ENCODE data around the gene FAM83G. TPM values are rescaled to one million over a fixed set of nuclear protein-coding genes. Genes with fewer than 3 reads are reported as not detected.

Gene FAM83G
- total and polyA plus RNA-seq, 8 donors = 8.2 to 41.1 (median 14.2) TPM

DNA sequence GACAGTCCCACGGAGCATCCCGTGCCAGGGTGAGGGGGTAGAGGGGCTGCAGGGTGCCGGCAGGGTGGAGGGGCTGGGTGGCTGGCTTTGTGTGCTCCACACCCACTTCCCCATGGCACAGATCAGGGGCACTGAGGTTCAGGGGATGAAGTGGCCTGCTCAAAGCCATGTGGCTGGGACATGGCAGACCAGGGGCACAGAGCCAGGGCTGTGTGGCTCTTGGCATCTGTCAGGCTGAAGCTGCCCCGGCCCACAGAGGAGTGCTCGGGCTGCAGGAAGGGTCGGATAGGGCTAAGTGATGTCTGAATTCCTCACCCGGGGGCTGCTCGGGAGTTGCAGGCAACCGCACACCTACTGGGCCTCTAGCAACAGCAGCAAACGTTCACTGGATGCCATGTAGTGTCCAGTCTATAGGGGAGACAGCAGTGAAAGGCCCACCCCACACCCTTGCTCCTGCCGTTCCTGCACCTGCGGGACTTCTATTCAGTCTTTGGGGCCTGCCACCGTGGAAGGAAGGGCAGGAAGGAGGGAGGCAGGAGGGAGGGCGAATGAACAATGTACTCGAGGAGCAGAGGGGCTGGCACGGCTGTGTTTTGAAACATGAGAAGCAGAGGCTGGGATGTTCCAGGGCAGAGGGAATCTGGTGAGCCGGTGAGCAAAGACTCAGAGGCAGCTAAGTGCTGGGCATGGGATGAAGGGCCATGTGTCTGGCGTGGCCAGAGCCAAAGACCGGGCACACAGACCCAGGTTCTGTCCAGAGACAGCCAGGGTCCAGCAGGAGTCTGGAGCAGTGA is 37.5 kb downstream of the FAM83G start:
- peaks cover 0 to 18% (median 15%) of the 10 kb centered on the region in 4 donors for H3K36me3 ChIP-seq
- peaks cover 23 to 39% (median 36%) of the 10 kb centered on the region in 4 donors for H3K4me1 ChIP-seq
- no peak overlapping the region for H3K4me3 ChIP-seq
- peak overlapping the region in 2 of 5 donors; percentile 58 to 61 for H3K27ac ChIP-seq
- H3K9me3 ChIP-seq = no peaks in the 10 kb centered on the region
- DNase-seq = peak; percentile 55 to 69
- no peaks in the 10 kb centered on the region for H3K27me3 ChIP-seq
- no peak for TF ChIP-seq EP300 (IDR thresholded peaks at IDR 0.05)
- no peak for TF ChIP-seq POLR2AphosphoS5 (IDR thresholded peaks at IDR 0.05)
- TF ChIP-seq, protein P1, sequence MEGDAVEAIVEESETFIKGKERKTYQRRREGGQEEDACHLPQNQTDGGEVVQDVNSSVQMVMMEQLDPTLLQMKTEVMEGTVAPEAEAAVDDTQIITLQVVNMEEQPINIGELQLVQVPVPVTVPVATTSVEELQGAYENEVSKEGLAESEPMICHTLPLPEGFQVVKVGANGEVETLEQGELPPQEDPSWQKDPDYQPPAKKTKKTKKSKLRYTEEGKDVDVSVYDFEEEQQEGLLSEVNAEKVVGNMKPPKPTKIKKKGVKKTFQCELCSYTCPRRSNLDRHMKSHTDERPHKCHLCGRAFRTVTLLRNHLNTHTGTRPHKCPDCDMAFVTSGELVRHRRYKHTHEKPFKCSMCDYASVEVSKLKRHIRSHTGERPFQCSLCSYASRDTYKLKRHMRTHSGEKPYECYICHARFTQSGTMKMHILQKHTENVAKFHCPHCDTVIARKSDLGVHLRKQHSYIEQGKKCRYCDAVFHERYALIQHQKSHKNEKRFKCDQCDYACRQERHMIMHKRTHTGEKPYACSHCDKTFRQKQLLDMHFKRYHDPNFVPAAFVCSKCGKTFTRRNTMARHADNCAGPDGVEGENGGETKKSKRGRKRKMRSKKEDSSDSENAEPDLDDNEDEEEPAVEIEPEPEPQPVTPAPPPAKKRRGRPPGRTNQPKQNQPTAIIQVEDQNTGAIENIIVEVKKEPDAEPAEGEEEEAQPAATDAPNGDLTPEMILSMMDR (IDR thresholded peaks at IDR 0.05) = no peak
- TF ChIP-seq POLR2A (IDR thresholded peaks at IDR 0.05) = no peak
- 42 to 62% (median 52%) methylated on average over 16 to 19 of the region's 19 CpGs for WGBS, 5 donors
- intact Hi-C loops (cut with DNase I; ENCODE audit: low total_unique reads) = no loop called here

DNA sequence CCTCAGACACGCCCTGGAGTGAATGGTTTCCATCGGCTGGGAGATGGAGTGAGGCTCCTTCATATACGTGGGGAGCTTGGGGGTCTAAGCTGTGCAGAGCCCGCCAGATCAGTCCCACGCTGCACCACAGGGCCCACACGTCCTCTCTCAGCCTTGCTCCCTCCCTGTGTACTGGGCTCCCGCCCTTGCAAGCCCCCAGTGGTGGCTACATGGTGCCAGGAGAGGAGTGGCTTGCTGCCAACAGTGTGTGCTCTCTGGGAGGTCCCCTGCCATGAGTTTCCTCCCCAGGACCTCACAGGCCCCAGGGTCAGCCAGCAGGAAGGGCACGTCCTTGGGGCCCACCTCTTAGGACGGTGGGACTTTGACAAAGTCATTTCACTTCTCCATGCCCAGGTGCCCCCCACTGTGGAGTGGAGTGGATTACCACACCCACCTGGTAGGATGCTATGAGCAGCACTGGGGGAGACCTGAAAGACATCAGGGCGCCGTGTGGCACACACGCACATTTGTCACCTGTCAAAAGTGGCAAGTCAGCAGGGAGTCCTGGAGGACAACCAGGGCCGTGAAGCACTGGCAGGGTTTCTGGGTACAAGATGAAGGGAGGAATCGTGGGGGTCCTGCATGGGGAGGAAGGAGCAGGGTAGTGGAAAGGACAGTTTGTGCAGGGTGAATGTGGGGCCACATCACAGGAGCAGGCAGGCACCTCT is 38.9 kb downstream of the FAM83G start:
- Histone ChIP-seq H3K36me3 (peaks cover 0 to 5% (median 2%) of the 10 kb centered on the region in 4 donors), H3K27ac (no peak overlapping the region), H3K9me3 (no peaks in the 10 kb centered on the region), H3K4me3 (no peak overlapping the region), H3K27me3 (no peaks in the 10 kb centered on the region), H3K4me1 (peaks cover 23 to 42% (median 36%) of the 10 kb centered on the region in 4 donors)
- WGBS, 5 donors = 74 to 82% (median 78%) methylated on average over 14 of the region's 14 CpGs
- intact Hi-C loops (cut with DNase I; ENCODE audit: low total_unique reads) = no loop called here
- DNase-seq = no peak
- TF ChIP-seq, protein P1 (IDR thresholded peaks at IDR 0.05) = no peak
- TF ChIP-seq POLR2AphosphoS5 (IDR thresholded peaks at IDR 0.05) (no peak), EP300 (IDR thresholded peaks at IDR 0.05) (no peak), POLR2A (IDR thresholded peaks at IDR 0.05) (no peak)

- Histone ChIP-seq H3K4me1 (peaks cover 21 to 33% (median 29%) of the 10 kb centered on the region in 4 donors), H3K36me3 (no peaks in the 10 kb centered on the region), H3K27ac (no peak overlapping the region), H3K9me3 (no peaks in the 10 kb centered on the region), H3K4me3 (no peak overlapping the region), H3K27me3 (no peaks in the 10 kb centered on the region)
- WGBS, 5 donors = 92 to 94% (median 93%) methylated on average over 9 of the region's 9 CpGs
- no peak for TF ChIP-seq POLR2AphosphoS5 (IDR thresholded peaks at IDR 0.05)
- TF ChIP-seq, protein P1 (IDR thresholded peaks at IDR 0.05) = no peak
- no peak for TF ChIP-seq EP300 (IDR thresholded peaks at IDR 0.05)
- TF ChIP-seq POLR2A (IDR thresholded peaks at IDR 0.05) = no peak
- DNase-seq = peak in 1 of 2 donors; percentile 1
- intact Hi-C loops (cut with DNase I; ENCODE audit: low total_unique reads) = no loop called here
These were observed 40.0 kb downstream of the FAM83G start for GRCh38 chr17:18964550-18964949.

- H3K27ac ChIP-seq = no peak overlapping the region
- no peaks in the 10 kb centered on the region for H3K27me3 ChIP-seq
- intact Hi-C loops (cut with DNase I; ENCODE audit: low total_unique reads) = no loop called here
- H3K4me1 ChIP-seq = peaks cover 16 to 27% (median 24%) of the 10 kb centered on the region in 4 donors
- no peaks in the 10 kb centered on the region for H3K9me3 ChIP-seq
- peak in 1 of 2 donors; percentile 2 for DNase-seq
- H3K4me3 ChIP-seq = no peak overlapping the region
- WGBS, 5 donors = 83 to 91% (median 88%) methylated on average over 9 of the region's 9 CpGs
- TF ChIP-seq EP300 (IDR thresholded peaks at IDR 0.05) = no peak
- TF ChIP-seq POLR2AphosphoS5 (IDR thresholded peaks at IDR 0.05) = no peak
- TF ChIP-seq, protein P1 (IDR thresholded peaks at IDR 0.05) = no peak
- TF ChIP-seq POLR2A (IDR thresholded peaks at IDR 0.05) = no peak
- no peaks in the 10 kb centered on the region for H3K36me3 ChIP-seq
These were observed 40.6 kb downstream of the FAM83G start for GRCh38 chr17:18964018-18964351.
